DND-41 (cell line): Measurements from ENCODE around the gene CBARP.

Experiments used
- ATAC-seq: fragments of 200-7000 bp; cut with Tn5 transposase; 3 replicates; pipeline ENCODE4 v1.9.1; 2021; ENCODE audit warnings: low read depth; ENCODE audit not compliant: insufficient read depth
- DNase-seq: peaks from one replicate; pipeline ENCODE4 v3.0.0-alpha.2; 2020
- H2AFZ ChIP-seq: 2 replicates; pipeline ENCODE4 v1.6.0; 2012; ENCODE audit warnings: low read depth, low read length
- H3K27ac ChIP-seq: 2 replicates; pipeline ENCODE4 v1.5.1; 2012; ENCODE audit warnings: low read length, inconsistent platforms
- H3K27me3 ChIP-seq: fragments of 200-600 bp; sonication (generic); 2 replicates; pipeline ENCODE4 v1.6.0; 2012; ENCODE audit warnings: low read length, mild to moderate bottlenecking, inconsistent platforms; ENCODE audit not compliant: insufficient read depth, poor library complexity
- H3K36me3 ChIP-seq: 2 replicates; pipeline ENCODE4 v1.5.1; 2012; ENCODE audit warnings: low read length, inconsistent platforms; ENCODE audit not compliant: insufficient read depth
- H3K4me1 ChIP-seq: 2 replicates; pipeline ENCODE4 v1.5.1; 2012; ENCODE audit warnings: mild to moderate bottlenecking, low read length; ENCODE audit not compliant: insufficient read depth
- H3K4me2 ChIP-seq: 2 replicates; pipeline ENCODE4 v1.6.0; 2012; ENCODE audit warnings: mild to moderate bottlenecking, moderate library complexity, low read length, inconsistent platforms; ENCODE audit not compliant: insufficient read depth
- H3K4me3 ChIP-seq, 2 experiments: fragments of 200-600 bp in 1 of 2; shearing (Covaris generic) in 1 of 2; 2 replicates each; pipeline ENCODE4 v1.5.1; 2012 to 2016; ENCODE audit warnings: inconsistent platforms in 2 of 2, low read length in 2 of 2, mild to moderate bottlenecking in 2 of 2, low read depth in 1 of 2, moderate library complexity in 1 of 2
- H3K79me2 ChIP-seq: 2 replicates; pipeline ENCODE4 v1.6.0; 2012; ENCODE audit warnings: low read length, inconsistent platforms; ENCODE audit not compliant: insufficient read depth
- H3K9ac ChIP-seq: 2 replicates; pipeline ENCODE4 v1.6.0; 2012; ENCODE audit warnings: low read depth, mild to moderate bottlenecking, inconsistent platforms, low read length, moderate library complexity
- H3K9me3 ChIP-seq: 2 replicates; pipeline ENCODE4 v1.5.1; 2012; ENCODE audit warnings: low read length, moderate library complexity, mild to moderate bottlenecking, inconsistent platforms; ENCODE audit not compliant: insufficient read depth, severe bottlenecking
- H4K20me1 ChIP-seq: 2 replicates; pipeline ENCODE4 v1.6.0; 2012; ENCODE audit warnings: low read length; ENCODE audit not compliant: insufficient read depth
- EZH2 ChIP-seq: IDR thresholded peaks from 3 replicates; pipeline ENCODE4 v1.6.1; 2012; ENCODE audit warnings: borderline replicate concordance, low read depth, mild to moderate bottlenecking, moderate library complexity, low read length, inconsistent platforms; ENCODE audit not compliant: severe bottlenecking
- TF ChIP-seq, protein P1 (sequence below): IDR thresholded peaks from 2 replicates; pipeline ENCODE4 v1.5.1; 2012; ENCODE audit warnings: borderline replicate concordance, low read length, moderate library complexity, mild to moderate bottlenecking; ENCODE audit not compliant: poor library complexity, severe bottlenecking; ENCODE audit errors: extremely low read depth

Gene CBARP

DNA sequence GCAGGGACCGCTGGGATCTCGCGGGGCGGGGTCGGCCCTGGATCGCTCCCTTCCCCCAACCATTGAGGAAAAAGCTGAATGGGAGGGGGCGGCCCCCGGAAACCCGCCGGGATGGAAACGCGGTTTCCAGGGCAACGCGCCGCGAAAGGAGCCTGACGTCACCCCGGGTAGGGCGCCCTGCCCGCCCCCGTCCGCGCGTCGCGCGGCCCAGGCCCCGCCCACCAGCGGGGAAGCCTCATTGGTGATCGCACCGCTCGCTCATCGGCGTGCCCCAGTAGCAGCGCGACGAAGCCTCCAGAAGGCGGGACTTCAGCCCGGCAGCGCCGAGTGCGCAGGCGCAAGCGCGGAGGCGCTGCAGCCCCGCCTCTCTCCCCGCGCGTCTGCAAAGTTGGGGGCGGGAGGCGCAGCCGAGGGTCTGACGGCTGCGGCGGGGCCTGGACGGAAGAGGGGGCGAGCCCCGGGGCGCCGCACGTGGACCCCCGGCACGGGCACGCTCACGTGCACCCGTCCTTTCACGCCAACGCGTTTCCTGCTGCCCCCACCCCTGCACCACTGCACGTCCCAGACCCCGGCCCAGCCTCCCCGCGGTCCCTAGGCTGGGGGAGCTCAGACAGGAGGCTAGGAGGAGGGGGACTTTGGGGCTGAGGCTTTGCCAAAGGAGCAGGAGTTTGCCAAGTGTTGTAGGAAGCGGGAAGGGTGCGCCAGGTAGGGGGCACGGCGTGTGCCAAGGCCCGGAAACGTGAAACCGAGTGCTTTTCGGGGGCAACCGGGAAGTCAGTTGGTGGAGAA, 23.1 kb upstream of the CBARP start:
- peaks cover 23% of the 10 kb centered on the region for H3K36me3 ChIP-seq
- TF ChIP-seq, protein P1, sequence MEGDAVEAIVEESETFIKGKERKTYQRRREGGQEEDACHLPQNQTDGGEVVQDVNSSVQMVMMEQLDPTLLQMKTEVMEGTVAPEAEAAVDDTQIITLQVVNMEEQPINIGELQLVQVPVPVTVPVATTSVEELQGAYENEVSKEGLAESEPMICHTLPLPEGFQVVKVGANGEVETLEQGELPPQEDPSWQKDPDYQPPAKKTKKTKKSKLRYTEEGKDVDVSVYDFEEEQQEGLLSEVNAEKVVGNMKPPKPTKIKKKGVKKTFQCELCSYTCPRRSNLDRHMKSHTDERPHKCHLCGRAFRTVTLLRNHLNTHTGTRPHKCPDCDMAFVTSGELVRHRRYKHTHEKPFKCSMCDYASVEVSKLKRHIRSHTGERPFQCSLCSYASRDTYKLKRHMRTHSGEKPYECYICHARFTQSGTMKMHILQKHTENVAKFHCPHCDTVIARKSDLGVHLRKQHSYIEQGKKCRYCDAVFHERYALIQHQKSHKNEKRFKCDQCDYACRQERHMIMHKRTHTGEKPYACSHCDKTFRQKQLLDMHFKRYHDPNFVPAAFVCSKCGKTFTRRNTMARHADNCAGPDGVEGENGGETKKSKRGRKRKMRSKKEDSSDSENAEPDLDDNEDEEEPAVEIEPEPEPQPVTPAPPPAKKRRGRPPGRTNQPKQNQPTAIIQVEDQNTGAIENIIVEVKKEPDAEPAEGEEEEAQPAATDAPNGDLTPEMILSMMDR, result no peak
- TF ChIP-seq EZH2, result no peak
- peaks cover 56% of the 10 kb centered on the region for H3K4me1 ChIP-seq
- ATAC-seq, result peak; percentile 85
- no peaks in the 10 kb centered on the region for H3K27me3 ChIP-seq
- H3K27ac ChIP-seq, result peak overlapping the region; percentile 87
- H3K79me2 ChIP-seq, result peaks cover 6% of the 10 kb centered on the region
- peak overlapping the region; percentile 92 for H3K4me2 ChIP-seq
- H3K9ac ChIP-seq, result peak overlapping the region; percentile 78
- peak overlapping the region; percentile 47 to 71; a peak in 3 of 4 replicates for H3K4me3 ChIP-seq
- H2AFZ ChIP-seq, result peak overlapping the region; percentile 74
- no peaks in the 10 kb centered on the region for H3K9me3 ChIP-seq
- peaks cover 8% of the 10 kb centered on the region for H4K20me1 ChIP-seq
- peak; percentile 98 for DNase-seq

DNA sequence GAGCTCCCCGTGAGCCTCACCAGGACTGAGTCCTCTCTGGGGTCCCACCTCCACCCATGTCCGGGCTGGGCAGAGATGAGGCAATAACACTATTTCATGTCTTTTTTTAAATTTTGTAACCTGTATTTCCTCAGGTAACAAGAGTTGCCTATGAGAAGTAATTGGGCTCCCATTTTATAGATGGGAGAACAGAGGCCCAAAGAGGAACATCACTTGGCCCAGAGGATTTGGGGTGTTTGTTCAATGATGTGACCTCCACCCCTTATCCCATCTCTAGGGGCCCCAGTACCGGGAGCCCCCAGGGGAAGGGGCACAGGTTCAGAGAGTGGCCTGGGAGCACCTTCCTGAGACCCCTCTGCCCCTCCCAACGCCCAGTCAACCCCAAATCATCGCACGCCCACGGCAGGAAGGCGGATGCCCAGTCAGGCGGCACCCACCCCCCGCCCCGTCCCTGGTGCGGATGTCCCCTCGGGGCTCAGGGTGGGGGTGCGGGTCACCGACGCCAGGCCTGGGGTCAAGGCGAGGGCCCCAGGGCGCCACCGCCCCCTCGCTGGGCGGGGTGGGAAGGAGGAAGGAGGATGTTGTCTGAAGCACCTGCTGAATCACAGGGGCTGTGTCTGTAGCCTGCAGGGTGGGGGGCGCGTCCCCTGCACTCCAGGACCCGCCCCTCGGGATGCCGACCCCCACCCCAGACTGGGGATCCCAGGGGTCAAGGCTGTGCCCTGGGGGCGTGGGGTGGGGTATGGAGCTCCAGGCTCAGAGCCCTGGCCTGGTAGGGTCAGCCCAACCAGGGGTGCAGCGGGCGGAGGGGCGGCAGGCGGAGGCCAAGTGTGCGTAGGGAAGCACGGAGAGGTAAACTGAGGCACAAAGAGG, 22.3 kb upstream of the CBARP start:
- Histone ChIP-seq H3K9ac (peak overlapping the region; percentile 42; the same call in 1 of the 2 replicates), H3K36me3 (peaks cover 31% of the 10 kb centered on the region), H3K4me2 (peak overlapping the region; percentile 92), H3K27ac (peak overlapping the region; percentile 80), H3K4me3 (peak overlapping the region in 1 of 2 experiments; percentile 51; a peak in 2 of 4 replicates), H2AFZ (no peak overlapping the region), H3K79me2 (peaks cover 8% of the 10 kb centered on the region), H3K9me3 (no peaks in the 10 kb centered on the region), H3K4me1 (peaks cover 58% of the 10 kb centered on the region), H3K27me3 (no peaks in the 10 kb centered on the region), H4K20me1 (peaks cover 17% of the 10 kb centered on the region)
- DNase-seq (no peak), ATAC-seq (peak; percentile 6)
- TF ChIP-seq, protein P1, result no peak
- no peak for TF ChIP-seq EZH2

DNA sequence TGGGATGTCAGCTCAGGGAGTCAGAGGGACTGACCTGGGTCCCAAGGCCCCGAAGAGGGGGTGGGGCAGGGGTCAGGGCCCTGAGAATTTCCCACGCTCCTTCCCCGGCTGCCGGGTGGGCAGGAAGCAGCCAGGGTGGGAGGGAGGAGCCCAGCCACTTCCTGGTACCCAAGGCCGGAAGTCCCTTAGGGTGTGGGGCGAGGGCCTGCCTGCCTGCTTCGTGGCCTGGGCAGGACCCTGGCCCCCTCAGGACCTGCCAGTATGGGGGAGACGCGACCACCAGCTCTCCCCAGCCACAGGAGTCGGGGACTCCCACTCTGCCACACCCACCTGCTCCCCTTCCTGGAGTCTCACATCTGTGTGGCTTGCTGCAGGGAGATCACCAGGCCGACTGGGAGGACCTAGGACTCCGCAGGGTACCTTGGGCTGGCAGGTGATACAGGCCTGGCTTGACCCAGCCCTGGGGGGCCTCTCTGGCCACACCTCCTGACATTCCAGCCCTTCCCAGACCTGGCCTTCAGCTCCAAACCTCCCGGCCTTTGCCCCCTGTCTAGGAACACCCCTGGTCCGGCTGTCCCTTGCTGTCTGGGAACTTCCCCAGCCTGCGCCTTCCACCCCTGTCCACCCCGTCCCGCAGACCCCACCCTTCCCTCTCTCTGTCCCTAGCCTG, 21.5 kb upstream of the CBARP start:
- Histone ChIP-seq H3K36me3 (peaks cover 39% of the 10 kb centered on the region), H3K4me3 (peak overlapping the region in 1 of 2 experiments; percentile 48; a peak in 2 of 4 replicates), H3K4me2 (peak overlapping the region; percentile 60), H3K27me3 (no peaks in the 10 kb centered on the region), H2AFZ (no peak overlapping the region), H3K79me2 (peaks cover 16% of the 10 kb centered on the region), H3K4me1 (peaks cover 65% of the 10 kb centered on the region), H3K27ac (peak overlapping the region; percentile 80), H4K20me1 (peaks cover 24% of the 10 kb centered on the region), H3K9ac (peak overlapping the region; percentile 42), H3K9me3 (no peaks in the 10 kb centered on the region)
- DNase-seq (peak; percentile 83), ATAC-seq (peak; percentile 61)
- TF ChIP-seq, protein P1, result no peak
- no peak for TF ChIP-seq EZH2
